WERI-Rb-1 (cell line): ENCODE data around the gene YTHDF1.

Experiments
- DNase-seq: peaks from one replicate; pipeline ENCODE4 v3.0.0-alpha.2; 2020
- H3K27ac ChIP-seq: fragments of 250-450 bp; sonication (Bioruptor Pico); 2 replicates; pipeline ENCODE4 v1.5.1; 2020; ENCODE audit warnings: mild to moderate bottlenecking, moderate library complexity
- H3K27me3 ChIP-seq: fragments of 250-450 bp; sonication (Bioruptor Pico); 2 replicates; pipeline ENCODE4 v1.5.1; 2021; ENCODE audit warnings: mild to moderate bottlenecking, low read depth, moderate library complexity; ENCODE audit not compliant: insufficient read depth, severe bottlenecking
- H3K36me3 ChIP-seq: fragments of 250-450 bp; sonication (Bioruptor Pico); 2 replicates; pipeline ENCODE4 v1.5.1; 2020; ENCODE audit warnings: mild to moderate bottlenecking, moderate library complexity
- H3K4me3 ChIP-seq: 2 replicates; pipeline ENCODE4 v1.5.1; 2011; ENCODE audit warnings: low read depth, mild to moderate bottlenecking, control low read depth, low read length
- H3K9me3 ChIP-seq: fragments of 250-450 bp; sonication (Bioruptor Pico); 2 replicates; pipeline ENCODE4 v1.5.1; 2021; ENCODE audit warnings: mild to moderate bottlenecking, moderate library complexity; ENCODE audit not compliant: severe bottlenecking
- TF ChIP-seq, protein P1 (sequence below): IDR thresholded peaks from 2 replicates; pipeline ENCODE4 v1.5.1; 2011; ENCODE audit warnings: low read depth, mild to moderate bottlenecking, control low read depth, inconsistent platforms, low read length

YTHDF1 gene

DNA sequence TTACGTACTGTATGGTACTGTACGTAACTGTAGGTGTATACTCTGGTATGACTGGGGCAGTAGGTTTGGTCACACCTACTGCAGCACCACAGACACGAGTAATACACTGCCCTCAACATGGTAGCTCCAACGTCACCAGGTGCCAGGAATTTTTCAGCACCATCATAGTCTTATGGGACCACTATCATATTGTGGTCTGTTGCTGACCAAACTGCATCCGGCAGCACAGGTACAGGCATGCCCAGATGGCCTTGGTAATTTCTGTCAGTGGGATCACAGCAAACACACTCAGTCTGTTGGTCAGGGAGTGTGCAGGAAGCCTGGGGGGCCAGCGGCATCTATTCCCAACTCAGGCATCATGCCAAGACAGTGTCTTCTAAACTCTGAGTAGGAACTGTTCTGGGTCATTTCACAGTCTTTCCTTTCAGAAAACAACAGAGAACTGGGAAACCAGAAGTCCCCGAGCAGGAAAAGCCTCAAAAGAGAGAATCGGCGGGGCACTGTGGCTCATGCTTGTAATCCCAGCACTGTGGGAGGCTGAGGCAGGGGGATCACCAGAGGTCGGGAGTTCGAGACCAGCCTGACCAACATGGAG lies 5.8 kb downstream of the YTHDF1 start:
- Histone ChIP-seq H3K4me3 (no peak overlapping the region), H3K9me3 (no peaks in the 10 kb centered on the region), H3K27ac (no peak overlapping the region), H3K27me3 (no peaks in the 10 kb centered on the region), H3K36me3 (peaks cover 98% of the 10 kb centered on the region)
- DNase-seq = no peak
- TF ChIP-seq, protein P1, sequence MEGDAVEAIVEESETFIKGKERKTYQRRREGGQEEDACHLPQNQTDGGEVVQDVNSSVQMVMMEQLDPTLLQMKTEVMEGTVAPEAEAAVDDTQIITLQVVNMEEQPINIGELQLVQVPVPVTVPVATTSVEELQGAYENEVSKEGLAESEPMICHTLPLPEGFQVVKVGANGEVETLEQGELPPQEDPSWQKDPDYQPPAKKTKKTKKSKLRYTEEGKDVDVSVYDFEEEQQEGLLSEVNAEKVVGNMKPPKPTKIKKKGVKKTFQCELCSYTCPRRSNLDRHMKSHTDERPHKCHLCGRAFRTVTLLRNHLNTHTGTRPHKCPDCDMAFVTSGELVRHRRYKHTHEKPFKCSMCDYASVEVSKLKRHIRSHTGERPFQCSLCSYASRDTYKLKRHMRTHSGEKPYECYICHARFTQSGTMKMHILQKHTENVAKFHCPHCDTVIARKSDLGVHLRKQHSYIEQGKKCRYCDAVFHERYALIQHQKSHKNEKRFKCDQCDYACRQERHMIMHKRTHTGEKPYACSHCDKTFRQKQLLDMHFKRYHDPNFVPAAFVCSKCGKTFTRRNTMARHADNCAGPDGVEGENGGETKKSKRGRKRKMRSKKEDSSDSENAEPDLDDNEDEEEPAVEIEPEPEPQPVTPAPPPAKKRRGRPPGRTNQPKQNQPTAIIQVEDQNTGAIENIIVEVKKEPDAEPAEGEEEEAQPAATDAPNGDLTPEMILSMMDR = no peak

DNA sequence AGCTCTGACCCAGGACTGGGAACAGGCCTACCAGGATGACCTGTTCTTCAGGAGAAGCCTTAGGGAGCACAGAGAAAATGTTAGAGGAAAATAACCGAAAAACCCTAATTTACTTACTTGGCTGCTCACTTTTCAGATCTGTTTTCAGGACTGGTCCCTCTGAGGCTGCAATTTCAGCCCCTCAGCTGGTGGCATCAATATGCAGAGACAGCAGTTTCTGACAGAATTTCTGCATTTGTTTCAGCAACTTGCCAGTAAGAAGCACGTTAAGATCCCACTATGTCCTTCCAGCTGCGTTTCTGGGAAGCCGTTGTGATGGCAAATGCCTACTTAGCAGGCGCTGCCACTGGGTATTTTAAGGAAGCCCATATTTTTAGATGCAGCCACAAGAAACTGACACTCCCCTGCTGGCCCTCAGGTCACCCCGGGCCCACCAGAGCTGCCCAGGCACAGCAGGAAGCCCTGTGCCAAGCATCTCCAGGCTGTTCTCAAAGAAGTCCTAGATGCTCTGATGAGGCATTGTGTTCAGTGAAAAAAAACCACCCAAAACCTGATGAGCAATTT lies 7.5 kb downstream of the YTHDF1 start:
- Histone ChIP-seq H3K4me3 (no peak overlapping the region), H3K27me3 (no peaks in the 10 kb centered on the region), H3K27ac (no peak overlapping the region), H3K36me3 (peaks cover 98% of the 10 kb centered on the region), H3K9me3 (no peaks in the 10 kb centered on the region)
- TF ChIP-seq, protein P1 = no peak
- no peak for DNase-seq

DNA sequence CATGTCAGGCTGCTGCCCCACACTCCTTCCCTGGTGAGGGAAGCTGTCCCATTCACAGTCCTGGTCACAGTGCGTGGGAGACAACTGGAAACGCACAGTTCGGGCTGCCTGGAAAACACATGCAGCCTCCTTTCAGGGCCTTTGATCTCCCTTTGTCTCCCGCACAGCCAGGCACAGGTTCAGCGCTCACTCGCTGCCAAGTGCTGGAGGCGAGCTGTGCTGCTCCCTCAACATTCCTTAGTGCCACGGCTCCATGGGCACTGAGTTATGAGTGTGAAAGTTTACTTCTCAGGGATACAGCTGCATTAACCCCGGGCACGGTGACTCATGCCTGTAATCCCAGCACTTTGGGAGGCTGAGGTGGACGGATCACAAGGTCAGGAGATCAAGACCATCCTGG lies 9.1 kb downstream of the YTHDF1 start:
- peaks cover 98% of the 10 kb centered on the region for H3K36me3 ChIP-seq

DNA sequence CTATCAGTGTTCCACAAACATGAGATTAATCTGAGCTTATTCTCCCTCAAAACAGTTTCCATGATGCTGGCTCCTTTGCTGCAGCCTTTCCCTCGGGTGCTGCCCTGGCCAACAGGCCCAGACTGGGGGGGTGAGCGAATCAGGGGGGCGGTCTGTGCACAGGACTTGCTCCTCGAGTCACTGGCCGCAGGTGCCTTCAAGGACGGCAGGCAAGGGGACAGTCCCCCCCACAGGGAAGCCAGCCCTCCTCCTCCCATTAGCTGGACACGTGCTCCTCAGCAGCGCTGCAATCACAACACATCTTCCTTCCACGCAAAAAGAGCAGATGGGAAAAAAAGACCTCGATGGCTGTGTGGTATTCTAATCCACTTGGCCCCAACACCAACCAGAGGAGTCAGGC lies 10.0 kb downstream of the YTHDF1 start:
- no peak overlapping the region for H3K4me3 ChIP-seq
- peak overlapping the region; percentile 40 for H3K27ac ChIP-seq
- H3K9me3 ChIP-seq = no peaks in the 10 kb centered on the region
- H3K36me3 ChIP-seq = peaks cover 98% of the 10 kb centered on the region
- TF ChIP-seq, protein P1 = no peak
- no peak for DNase-seq
- H3K27me3 ChIP-seq = no peaks in the 10 kb centered on the region

More for the DNA sequence above, 9.1 kb downstream of the YTHDF1 start:
- TF ChIP-seq, protein P1 = no peak
- no peaks in the 10 kb centered on the region for H3K9me3 ChIP-seq
- peak overlapping the region; percentile 40 for H3K27ac ChIP-seq
- no peaks in the 10 kb centered on the region for H3K27me3 ChIP-seq
- no peak for DNase-seq
- H3K4me3 ChIP-seq = no peak overlapping the region

DNA sequence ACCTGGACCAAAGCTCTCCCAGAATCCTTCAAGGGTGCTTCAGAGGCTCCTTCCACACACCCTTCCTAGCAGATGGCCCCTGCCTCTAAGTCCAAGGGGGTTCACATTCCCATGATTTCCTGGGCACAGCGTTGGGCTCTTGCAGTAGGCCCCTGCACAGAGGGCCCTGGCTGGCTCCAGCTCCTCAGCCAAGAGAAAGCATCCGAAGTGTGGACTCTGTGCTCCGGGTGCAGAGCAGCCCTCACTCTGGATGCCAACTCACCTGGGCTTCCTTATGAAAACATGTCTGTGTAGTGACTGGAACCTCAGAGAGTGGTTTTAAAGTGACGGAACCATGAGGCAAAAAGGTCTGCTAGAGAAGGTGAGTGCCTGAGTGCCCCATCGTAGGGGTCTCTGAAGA lies 11.6 kb downstream of the YTHDF1 start:
- no peak for DNase-seq
- H3K36me3 ChIP-seq = peaks cover 95% of the 10 kb centered on the region
- H3K27ac ChIP-seq = no peak overlapping the region
- no peak overlapping the region for H3K4me3 ChIP-seq
- TF ChIP-seq, protein P1 = no peak
- H3K9me3 ChIP-seq = no peaks in the 10 kb centered on the region
- H3K27me3 ChIP-seq = no peaks in the 10 kb centered on the region
